ENCODE data around the gene CAMK2A.
"Not testable (repeated sequence)": the region's sequence is repeated elsewhere in the genome, so short reads cannot be mapped to it uniquely, and the experiment has no call there.

CAMK2A gene

DNA sequence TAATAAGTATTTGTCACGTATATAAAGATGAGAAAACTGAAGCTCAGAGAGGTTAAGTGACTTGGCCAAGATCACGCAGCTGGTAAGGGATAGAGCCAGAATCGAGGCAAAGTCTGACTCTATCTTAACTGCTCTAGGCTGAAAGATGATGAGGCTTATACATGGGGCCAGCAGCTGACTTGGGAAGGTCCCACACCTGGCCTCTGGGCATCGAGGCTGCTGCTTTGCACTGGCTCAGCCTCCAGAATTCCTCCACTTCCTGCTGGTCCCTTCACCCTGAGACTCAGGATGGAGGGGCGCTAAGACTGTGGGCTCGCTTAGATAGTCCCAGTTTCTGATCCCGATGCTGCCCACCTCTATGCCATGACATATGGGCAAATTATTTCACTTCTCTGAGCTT lies 35.2 kb downstream of the CAMK2A start:
- no peak for DNase-seq (ENCODE audit: low read depth)

- no peak for DNase-seq (ENCODE audit: low read depth)
These were observed 36.0 kb downstream of the CAMK2A start for GRCh38 chr5:150253416-150254208.

GRCh38 chr5:150252489-150252888 lies 37.1 kb downstream of the CAMK2A start:
- DNase-seq (ENCODE audit: low read depth): no peak

DNA sequence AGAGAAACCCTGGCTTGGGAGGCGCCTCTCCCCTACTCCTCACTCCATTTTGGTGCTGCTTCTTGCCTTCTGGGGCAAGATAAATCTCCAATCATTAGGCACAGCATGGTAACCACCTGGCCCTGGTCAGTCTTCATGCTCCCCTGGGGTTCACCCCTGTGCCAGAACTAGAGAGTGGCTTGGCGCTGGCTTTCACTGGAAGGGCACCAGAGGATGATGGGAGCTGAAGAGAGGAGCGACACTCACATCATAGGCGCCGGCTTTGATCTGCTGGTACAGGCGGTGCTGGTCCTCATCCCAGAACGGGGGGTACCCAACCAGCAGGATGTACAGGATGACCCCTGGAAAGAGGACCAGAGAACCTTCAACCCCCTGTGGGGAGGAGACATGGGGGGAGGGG lies 38.1 kb downstream of the CAMK2A start:
- no peak for DNase-seq (ENCODE audit: low read depth)

DNA sequence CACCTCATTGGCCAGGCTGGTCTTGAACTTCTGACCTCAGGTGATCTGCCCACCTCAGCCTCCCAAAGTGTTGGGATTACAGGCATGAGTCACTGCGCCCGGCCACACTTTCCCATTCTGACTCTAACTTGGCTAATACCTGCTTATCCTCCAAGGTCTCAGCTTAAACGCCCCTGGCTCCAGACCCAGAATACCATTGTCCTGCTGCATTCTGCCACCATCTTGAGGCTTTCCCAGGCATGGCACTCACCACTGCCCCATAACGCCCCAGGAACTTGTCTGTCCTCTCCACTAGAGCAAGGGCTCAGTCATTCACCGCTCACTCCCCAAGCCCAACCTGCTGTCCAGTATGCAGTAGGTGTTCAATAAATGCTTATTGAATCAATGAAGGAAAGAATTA lies 39.8 kb downstream of the CAMK2A start:
- no peak for DNase-seq (ENCODE audit: low read depth)

GRCh38 chr5:150248946-150249345 lies 40.6 kb downstream of the CAMK2A start:
- DNase-seq (ENCODE audit: low read depth): no peak

DNA sequence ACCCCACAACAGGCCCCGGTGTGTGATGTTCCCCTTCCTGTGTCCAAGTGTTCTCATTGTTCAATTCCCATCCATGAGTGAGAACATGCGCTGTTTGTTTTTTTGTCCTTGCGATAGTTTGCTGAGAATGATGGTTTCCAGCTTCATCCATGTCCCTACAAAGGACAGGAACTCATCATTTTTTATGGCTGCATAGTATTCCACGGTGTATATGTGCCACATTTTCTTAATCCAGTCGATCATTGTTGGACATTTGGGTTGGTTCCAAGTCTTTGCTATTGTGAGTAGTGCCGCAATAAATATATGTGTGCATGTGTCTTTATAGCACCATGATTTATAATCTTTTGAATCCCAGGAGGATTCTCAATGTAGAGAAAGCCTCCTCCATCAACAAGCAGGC lies 41.1 kb downstream of the CAMK2A start:
- DNase-seq (ENCODE audit: low read depth): not testable (repeated sequence)

- DNase-seq (ENCODE audit: low read depth): no peak
These were observed 41.8 kb downstream of the CAMK2A start for GRCh38 chr5:150247726-150248125.

- no peak for DNase-seq (ENCODE audit: low read depth)
These were observed 42.7 kb downstream of the CAMK2A start for GRCh38 chr5:150246835-150247234.

DNA sequence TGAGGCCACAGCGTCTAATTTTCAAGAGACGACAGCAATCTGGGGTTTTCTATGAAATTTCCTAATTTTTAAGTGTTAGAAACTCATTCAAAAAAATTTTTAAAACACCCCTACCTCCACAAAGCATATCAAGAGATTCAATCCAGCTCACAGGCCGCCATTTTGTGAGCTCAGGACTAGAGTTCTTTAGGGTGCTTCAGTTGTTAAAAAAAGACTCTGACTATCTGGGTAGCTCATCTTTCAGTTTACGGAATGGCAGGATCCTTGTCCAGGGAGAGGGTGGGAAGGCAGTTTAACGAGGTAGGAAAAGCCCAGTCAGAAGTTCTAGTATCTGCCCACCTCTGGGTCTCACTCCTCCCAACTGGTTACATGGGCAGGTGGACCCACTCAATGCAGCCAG lies 43.1 kb downstream of the CAMK2A start:
- DNase-seq (ENCODE audit: low read depth): no peak

GRCh38 chr5:150245808-150246207 lies 43.8 kb downstream of the CAMK2A start:
- no peak for DNase-seq (ENCODE audit: low read depth)

DNA sequence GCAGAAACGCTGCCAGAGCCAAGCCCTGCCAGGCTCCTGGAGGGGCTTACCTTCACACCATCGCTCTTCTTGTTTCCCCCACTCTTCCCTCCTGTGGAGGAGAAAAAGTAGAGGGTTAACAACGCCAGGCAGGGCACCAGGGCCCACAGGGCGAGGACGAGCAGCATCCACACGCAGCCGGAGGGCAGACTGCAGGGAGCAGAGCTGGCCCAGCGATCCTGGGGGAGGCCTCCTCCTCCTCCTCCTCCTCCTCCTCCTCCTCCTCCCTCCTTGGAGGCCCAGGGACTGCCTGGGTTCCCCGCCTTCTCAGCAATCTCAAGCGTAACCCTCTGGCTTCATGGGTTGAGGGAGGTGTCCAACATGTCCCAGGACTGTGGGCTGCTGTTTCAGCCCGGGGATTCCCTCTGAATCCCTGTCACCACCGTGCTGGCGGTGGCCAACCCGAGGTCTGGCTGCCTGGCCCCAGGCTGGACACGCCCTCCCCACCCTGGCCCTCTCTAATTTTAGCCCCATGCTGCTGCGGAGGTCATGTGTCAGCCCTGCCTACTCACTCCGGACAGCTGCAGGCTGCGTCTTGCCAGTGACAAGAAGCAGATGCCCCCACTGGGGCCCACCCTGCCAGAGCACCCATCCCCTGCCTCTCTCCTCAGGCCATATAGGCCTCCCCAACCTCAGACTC lies 44.3 kb downstream of the CAMK2A start:
- peak; percentile 26 for DNase-seq (ENCODE audit: low read depth)

GRCh38 chr5:150244209-150244608 lies 45.4 kb downstream of the CAMK2A start:
- no peak for DNase-seq (ENCODE audit: low read depth)

GRCh38 chr5:150243590-150243989 lies 46.0 kb downstream of the CAMK2A start:
- no peak for DNase-seq (ENCODE audit: low read depth)

DNA sequence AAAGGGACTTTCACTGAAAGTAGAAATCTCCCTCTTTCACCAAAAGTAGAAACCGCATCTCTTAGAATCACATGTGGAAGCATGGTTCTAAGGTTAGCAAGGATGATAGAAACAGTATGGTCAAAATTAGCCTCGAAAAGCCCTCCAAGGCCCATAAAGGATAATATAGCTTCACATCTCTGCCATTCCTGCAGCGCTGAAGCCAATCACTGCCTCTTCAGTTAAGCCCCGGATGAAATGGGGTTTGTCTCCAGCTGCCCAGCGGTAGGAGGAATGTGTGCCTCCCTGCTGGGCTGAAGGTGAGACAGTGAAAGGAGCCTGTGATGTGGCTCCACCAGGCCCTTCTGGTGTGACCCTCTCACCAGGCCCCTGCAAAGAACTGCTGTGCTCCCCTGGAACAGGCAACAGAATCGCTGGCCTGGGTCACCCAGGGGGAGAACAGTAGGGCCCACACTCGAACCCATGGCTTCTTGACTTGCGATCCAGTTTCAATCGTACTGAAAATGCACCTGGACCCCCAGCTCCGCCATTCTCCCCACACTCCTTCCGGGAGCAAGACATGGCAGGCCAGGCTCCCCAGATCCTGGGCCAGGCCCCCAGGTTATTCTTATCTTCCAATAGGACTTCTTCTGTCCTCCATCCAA lies 47.2 kb downstream of the CAMK2A start:
- no peak for DNase-seq (ENCODE audit: low read depth)

DNA sequence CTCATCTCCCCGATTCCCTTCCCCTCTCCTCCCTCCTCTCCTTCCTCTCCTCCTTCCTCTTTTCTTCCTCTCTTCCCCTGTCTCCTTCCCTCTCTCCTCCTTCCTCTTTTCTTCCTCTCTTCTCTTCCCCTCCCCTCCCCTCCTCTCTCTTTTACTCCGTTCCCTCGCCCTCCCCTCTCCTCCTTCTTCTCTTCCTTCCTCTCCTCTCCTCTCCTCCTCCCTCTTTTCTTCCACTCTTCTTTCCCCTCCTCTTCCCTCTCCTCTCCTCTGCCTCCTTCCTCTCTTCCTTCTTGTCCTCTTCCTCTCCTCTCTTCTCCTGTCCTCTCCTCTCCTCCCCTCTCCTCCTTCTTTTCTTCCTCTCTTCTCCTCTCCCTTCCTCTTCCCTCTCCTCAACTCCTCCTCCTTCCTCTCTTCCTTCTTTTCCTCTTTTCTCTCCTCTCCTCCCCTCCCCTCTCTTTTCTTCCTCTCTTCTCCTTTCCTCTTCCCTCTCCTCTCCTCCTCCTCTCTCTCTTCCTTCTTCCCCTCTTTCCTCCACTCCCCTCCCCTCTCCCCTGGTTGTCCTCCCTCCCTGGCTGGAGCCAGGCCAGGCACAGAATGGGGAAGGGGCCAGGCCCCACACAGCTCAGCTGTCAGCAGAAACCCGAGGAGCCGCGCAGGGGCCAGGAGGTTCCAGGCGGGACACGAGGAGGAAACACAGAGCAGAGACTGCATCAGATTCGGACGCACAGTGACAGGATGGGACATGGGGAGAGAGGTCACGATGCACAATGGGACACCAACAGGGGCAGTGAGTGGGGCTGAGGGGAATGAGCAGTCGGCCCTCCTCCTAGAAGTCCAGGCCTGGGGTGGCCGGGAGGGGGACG lies 48.0 kb downstream of the CAMK2A start:
- DNase-seq (ENCODE audit: low read depth): no peak

- DNase-seq (ENCODE audit: low read depth): no peak
These were observed 49.8 kb downstream of the CAMK2A start for GRCh38 chr5:150239794-150240122.

DNA sequence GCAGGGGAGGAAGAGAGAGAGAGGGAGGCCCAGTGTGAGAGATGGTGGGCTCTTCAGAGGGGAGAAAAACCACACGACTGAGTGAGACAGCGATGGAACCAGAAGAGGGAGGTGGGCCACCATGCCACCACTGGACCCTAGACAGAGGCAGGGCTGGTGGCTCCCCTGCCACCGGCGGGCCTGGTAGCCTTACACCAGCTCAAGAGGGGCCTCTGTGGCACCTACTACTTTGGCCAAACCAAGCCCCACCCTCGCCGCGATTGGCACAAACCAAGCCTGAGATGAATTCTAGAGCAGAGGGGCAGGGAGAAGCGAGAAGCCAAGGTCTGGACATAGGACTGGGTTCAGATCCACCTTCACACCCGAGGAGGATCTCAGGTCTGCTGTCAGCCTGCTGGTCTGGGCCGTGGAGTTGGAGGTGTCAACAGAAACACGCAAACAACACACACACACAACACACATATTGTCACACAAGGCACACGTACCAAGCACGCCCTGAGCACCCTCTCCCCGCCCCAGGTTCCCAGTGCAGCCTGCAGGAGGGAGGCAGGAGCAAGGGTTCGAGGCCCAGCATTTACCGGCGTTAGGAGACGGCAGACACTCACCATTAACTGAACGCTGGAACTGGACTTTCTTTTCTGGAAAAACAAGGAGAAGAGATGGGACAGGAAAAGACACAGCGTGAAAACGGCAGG lies 50.3 kb downstream of the CAMK2A start:
- no peak for DNase-seq (ENCODE audit: low read depth)

DNA sequence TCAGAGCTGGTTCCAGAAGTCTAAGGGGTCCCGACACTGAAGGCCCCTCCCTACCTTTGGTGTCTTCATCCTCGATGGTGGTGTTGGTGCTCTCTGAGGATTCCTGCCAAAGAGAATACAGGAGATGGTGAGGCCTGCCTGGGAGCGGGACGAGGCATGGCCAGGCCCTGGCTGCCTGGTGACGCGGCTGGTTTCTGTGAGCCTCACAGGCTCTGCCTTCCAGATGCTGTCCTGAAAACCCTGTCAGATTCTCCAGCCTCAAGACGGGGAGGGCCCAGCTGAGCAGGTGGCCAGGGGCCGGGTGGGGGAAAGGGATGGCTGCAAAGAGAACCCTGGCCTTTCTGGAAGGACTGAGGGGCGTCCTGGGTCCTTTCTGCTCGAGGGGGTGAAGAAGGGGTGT lies 50.9 kb downstream of the CAMK2A start:
- no peak for DNase-seq (ENCODE audit: low read depth)

DNA sequence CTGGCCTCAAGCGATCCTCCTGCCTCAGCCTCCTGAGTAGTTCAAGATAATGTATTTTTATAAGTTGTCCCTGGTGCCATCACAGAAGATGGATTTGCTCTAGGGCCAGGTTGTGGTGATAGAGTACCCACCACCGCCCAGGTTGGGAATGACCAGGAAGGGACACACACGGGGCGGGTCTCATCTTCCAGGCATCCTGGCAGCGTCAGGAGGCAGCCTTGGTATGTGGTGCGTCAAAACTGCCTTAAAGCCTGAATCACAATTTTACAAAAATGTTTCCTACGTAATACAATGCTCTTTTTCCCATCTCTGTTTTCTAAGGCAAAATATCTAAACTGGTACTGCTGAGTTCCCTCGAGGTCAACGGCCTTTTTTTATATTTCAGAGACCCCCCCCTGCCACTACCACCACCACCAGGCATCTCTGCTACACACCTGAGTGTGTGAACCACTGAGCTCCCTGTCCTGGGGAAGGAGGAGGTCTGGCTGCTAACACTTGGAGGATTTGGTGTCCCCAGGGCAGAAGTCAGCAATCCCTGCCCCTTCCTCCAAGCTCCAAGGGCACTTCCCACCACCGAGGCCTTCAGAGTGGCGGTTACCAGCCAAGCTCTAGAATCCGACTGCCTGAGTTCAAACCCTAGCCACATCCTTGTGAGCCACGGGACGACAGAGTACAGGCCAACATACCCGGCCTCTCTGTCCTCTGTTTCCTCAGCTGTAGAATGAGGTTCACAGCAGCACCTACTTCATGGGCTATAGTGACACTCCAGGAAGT lies 52.4 kb downstream of the CAMK2A start:
- DNase-seq (ENCODE audit: low read depth): no peak

DNA sequence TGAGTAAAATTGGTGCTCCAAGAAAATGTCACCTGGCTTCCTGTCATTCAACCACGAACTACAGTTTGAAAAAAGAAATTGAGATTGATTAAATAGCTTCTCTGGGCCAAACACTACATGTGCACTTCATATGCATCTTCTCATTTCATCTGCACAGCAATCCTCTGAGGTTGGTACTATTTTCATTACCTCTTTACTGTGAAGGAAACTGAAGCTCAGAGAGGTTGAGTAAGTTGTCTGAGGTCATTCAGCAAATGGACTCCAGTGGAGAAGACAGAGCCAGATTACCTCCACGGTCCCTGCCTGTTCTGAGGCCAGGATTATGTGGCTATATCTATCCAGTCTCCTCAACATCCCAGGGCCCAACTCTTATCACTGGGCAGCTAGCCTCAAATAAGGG lies 53.3 kb downstream of the CAMK2A start:
- DNase-seq (ENCODE audit: low read depth): no peak
